CD4-positive, alpha-beta T cell treated with Interleukin-17A for 1 hour (primary cell): ENCODE measurements around the gene SLC25A19.
A peak's percentile ranks its signal among the peaks of the same experiment; 100 is the strongest.

Experiments used
- DNase-seq: peaks from one replicate; pipeline ENCODE4 v3.0.0-alpha.2; 2020

SLC25A19 gene

GRCh38 chr17:75239778-75240393 lies 49.3 kb downstream of the SLC25A19 start:
- no peak for DNase-seq

GRCh38 chr17:75239214-75239613 lies 50.0 kb downstream of the SLC25A19 start:
- no peak for DNase-seq

GRCh38 chr17:75238684-75239191 lies 50.5 kb downstream of the SLC25A19 start:
- DNase-seq, result peak; percentile 69

GRCh38 chr17:75238020-75238580 lies 51.1 kb downstream of the SLC25A19 start:
- DNase-seq, result no peak

- no peak for DNase-seq
Measured at GRCh38 chr17:75237100-75238014, 51.9 kb downstream of the SLC25A19 start.

GRCh38 chr17:75232786-75233185 lies 56.4 kb downstream of the SLC25A19 start:
- no peak for DNase-seq

- DNase-seq, result no peak
Measured at GRCh38 chr17:75231741-75232464, 57.3 kb downstream of the SLC25A19 start.

- DNase-seq, result no peak
Measured at GRCh38 chr17:75231071-75231470, 58.2 kb downstream of the SLC25A19 start.

GRCh38 chr17:75228847-75229246 lies 60.4 kb downstream of the SLC25A19 start:
- DNase-seq, result no peak

- DNase-seq, result no peak
Measured at GRCh38 chr17:75228305-75228704, 60.9 kb downstream of the SLC25A19 start.

GRCh38 chr17:75227729-75228128 lies 61.5 kb downstream of the SLC25A19 start:
- DNase-seq, result no peak

GRCh38 chr17:75225016-75225415 lies 64.2 kb downstream of the SLC25A19 start:
- DNase-seq, result no peak
